HG03135 (cell line): ENCODE measurements around the gene MTHFD1L.
A peak's percentile ranks its signal among the peaks of the same experiment; 100 is the strongest.

Source experiments
- ATAC-seq: cut with Tn5 transposase; IDR thresholded peaks from one replicate; pipeline ENCODE4 v1.9.1; 2021; ENCODE audit warnings: mild to moderate bottlenecking, moderate library complexity; ENCODE audit not compliant: unreplicated experiment

The MTHFD1L gene

DNA sequence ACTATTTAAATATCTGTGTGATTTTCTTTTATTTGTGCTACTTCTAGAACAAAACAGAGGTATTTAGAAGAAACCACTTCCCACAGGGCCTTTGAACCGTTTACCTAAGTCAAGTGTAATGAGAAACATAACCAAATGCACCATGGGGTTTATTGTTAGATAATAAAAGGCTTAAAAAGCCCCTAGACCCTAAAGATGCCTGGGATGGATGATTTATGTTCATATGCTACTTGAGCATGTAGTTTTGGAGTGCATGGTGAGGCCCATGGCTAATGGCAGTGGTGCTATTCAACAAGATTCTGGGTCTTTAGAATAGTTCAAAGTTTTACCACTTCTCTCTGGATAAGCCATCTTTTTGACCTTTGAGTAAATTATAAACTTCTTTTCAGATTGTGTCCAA lies 65.9 kb downstream of the MTHFD1L start:
- no peak for ATAC-seq

DNA sequence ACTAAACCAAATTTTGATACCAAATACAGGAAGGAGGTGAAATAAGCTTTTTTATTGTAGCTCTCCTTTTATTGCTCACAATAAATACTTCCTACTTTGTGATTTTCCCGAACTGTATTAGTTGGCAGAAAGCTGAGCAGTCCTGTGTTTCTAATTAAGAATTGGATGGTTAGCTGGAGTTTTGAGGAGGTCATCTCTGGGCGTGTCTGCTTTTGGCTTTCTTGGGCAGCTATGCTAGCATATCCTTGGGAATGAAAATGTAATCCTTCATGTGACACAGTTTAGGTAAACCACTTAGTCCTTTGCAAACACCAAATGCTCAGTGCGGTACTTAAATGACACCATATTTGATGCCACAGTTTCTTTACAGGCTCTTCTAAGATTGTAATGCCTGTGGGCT lies 67.5 kb downstream of the MTHFD1L start:
- no peak for ATAC-seq

DNA sequence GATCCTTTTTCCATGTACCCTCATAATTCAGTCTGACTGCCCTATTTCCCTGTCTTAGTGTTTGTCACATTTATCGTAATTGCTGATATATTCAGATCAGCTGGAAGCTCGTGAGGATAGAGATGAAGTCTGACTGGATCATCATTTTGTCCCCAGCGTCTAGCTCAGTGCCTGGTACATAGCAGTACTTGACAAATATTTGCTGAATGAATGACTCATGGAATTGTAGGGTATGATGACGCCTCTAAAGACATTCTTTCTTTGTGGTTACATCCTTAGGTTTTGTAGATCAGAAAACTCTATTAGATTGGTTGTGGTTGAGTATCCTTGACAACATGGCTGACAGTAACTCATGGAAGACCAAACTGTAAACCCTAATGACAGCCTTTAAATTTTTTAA lies 68.9 kb downstream of the MTHFD1L start:
- no peak for ATAC-seq

DNA sequence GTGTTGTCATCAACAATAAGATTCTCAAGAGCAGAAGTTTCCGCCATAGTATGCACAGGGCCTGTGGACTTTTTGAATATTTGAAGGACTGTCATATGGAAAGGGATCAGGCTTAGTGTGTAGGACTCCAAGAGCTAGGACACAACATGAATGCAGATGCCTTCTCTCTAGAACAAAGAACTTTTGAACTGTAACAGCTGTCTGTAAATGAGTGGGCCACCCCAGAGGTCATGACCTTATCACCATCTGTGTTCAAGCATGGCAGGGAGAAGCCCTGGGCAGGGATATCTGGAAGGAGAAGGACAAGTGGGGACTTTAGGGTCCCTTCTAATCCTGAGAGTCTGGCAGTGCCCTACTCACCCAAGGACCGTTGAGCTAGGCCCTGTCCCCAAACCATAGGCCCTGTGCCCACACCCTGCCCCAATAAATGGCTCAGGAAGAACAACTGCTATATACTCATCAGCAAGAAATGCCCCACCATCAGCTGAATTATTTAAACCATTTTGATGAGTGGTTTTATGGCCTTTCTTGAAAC lies 70.6 kb downstream of the MTHFD1L start:
- no peak for ATAC-seq

DNA sequence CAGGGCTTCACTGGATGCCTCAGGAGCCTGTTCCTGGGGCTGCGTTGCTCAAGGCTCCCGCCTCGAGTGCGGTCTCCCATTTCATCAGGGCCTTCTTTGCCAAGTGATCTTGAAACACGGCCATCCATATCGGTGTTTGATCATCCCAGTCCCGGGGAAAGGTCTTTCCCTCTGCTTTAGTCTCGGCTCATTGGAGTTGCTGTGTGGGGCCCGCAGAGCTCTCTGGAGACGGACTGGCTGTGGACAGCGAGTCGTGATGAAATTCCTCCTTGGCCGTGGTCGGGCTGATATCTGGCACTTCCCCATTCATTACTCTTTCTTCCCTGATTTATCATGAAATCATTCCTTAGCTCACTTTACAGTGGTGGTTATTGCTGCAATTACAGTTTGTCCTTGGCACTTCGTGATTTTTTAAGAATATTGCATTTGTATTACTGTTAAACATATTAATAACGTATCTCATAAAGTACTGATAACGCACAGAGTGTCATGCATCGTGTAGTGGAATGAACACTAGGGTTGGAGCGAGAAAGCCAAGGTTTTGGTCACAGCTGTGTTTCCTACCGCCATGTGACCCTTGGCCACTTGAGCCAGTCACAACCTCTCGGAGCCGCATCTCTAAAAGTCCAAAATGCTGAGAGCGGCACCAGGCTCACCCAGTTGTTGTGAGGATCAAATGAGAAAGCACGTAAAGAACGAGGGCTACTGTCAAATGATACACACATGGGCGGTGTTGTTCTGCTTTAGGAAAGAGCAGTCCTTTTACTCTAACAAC lies 71.8 kb downstream of the MTHFD1L start:
- ATAC-seq: no peak

DNA sequence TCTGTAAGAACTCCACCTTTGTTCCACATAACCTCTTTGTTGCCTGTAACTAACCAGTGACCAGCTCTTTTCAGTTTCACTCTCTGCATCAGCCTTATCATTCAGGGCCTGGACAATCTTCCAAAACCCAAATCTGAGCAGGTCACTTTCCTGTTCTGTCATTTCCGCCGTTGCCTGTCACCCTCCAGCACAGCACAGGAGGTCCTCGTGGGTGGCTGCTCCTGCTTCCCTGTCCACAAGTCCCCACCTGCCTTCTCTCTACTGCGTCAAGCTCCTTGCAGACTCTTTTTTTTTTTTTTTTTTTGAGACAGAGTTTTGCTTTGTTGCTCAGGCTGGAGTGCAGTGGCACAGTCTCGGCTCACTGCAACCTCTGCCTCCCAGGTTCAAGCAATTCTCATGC lies 73.9 kb downstream of the MTHFD1L start:
- no peak for ATAC-seq

DNA sequence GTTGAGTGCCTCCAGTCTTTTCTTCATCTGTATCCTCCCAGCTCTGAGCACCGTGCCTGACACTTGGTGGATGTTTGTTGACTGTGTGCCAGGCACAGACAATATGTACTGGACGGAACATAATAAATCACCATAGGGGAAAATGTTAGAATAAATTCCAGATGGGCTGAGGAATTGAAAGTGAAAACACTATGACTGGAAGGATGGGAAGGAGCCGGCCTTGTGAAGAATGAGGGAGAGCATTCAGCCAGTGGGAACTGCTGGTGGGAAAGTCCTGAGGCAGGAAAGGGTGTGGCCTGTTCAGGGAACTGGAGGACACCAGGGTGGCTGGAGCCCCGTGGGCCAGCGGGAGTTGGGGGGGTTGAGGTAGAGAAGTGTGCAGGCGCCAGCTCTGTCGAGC lies 75.4 kb downstream of the MTHFD1L start:
- ATAC-seq: no peak

DNA sequence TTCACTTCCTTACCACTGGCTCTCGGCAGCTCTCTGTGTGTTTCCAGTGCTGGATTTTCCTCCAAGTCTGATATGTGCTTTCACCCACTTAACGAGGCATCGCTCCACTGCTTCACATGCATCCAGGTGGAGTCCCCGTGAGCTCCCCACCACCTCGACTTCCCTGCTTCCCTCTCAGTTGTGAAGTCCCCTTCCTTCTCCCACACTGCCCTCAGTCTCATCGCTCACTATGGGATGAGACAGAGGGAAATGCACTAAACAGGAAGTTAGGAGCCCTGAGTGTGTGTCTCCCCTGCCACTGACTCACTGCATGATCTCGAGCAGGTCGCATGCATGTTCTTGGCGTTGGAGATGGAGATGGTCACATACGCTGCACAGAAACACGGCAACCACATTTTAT lies 84.0 kb downstream of the MTHFD1L start:
- no peak for ATAC-seq

DNA sequence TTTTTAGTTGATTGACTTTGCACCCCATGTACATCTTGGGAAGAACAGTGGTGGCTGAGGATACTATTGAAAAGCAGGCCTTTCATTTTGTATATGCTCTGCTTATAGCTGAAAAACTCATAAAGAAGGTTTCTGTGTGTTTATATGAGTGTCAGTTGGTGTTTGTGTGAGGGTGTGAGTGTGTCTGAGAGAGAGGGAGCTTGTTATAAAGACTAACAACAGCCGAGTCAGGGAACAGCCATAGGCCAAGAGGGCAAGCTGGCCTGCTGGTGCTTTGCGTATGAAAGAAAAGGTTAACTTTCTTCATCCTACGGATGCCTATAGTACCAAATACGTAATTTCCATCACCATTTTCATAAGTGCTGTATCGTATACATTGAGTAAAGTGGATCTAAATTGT lies 88.3 kb downstream of the MTHFD1L start:
- ATAC-seq: no peak

DNA sequence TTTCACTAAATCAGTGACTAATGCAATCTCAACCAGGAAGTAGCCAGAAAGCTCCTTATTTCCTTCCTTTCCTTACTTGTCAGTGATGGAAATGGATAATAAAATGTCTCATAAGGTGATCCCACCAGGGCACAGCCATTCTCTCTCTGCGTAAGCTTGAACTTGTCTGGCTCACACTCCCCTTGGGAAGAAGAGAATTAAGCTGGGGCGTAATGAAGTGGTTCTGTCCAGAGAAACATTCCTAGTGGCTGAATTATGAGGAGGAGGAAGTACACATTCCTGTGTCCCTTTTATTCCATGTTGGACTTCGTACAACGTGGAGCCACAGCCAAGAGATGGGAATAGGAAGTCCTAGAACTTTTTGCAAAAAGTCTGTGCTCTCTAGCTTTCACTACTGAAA lies 93.7 kb downstream of the MTHFD1L start:
- no peak for ATAC-seq

DNA sequence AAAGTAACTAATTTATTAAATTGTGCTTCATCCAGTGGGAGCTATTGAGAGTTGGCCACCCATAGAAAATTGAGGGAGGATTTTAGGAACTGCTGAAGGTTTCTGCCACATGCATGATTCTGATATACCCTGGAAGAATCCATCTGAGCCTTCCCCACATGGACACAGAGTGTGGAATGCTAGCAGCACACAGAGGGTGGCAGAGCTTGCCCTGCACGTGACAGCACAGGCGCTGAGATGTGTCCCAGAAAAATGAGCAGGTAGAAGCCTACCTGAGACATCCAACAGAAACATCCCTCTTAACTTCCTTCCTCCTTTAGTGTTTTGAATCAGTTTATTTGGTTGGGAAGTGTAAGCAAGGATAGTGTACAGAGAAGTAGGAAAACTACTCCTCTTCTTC lies 96.9 kb downstream of the MTHFD1L start:
- no peak for ATAC-seq

DNA sequence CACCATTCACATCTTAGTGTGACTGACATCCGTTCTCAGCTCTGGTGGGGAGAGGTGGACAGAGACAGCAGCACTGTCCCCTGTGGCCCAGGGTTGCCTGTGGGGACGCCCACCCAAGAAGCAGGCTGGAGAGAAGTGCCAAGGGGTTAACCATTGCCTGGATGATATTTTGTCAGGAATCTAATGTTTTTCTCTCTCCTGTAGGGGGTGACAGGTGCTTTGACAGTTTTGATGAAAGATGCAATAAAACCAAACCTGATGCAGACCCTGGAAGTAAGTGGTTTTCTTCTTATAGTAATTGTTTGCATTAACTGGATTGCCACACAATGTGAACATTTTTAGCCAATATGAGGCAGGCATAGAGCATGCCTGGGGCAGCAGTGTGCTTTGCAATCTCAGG lies 99.3 kb downstream of the MTHFD1L start:
- no peak for ATAC-seq

DNA sequence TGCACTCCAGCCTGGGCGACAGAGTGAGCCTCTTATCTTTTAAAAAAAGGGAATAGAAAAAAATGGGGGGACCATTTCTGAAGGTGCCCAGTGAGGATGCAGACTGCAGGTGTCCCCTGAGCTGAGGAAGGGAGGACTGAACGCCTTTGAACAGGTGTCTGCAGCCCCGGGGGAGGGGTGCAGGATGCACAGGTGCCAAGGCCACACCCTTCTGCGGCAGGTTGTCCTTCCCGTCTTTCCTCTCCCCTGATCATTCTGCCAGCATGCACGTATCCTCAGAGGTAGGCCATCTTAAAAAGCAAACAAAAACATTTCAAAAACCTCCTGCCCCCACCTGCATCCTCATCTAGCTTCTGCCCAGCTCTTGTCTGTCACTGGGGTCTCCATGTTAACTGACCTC lies 101.3 kb downstream of the MTHFD1L start:
- no peak for ATAC-seq

DNA sequence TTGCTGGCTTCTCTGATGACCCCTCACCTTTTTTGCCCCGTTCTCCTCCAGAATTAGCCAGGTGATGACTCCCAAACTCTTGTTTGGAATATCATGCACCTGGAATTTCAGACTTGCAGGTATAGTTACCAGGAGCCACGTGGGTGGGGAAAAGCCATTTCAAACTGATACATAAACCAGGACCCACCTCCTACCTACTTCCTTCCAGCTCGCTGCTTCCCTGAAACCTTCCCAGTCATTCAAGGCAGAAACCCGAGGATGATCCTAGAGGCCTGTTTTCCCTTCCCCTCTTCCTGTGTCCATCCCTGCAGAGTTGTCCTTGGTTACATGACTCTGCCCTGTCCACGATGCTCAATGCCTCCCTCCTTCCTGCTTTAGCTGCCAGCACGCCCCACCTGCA lies 101.9 kb downstream of the MTHFD1L start:
- ATAC-seq: no peak

DNA sequence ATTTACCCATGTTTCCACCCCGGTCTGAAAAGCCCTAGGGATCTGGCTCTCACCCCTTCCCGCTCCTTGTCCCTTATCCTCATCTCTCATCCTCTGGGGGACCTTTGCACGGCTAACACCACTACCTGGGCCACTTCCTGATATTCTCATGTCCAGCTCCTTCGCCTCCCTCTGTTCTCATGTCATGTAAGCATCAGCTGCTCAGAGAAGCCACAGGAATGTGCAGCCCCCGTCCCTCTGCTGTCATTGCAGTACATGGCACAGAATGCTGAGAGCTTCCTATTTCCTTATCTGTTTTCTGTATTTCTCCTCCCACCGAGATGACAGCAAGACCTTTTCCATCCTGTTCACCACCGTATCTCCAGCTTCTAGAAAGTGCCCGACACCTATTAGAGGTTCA lies 102.4 kb downstream of the MTHFD1L start:
- ATAC-seq: no peak

DNA sequence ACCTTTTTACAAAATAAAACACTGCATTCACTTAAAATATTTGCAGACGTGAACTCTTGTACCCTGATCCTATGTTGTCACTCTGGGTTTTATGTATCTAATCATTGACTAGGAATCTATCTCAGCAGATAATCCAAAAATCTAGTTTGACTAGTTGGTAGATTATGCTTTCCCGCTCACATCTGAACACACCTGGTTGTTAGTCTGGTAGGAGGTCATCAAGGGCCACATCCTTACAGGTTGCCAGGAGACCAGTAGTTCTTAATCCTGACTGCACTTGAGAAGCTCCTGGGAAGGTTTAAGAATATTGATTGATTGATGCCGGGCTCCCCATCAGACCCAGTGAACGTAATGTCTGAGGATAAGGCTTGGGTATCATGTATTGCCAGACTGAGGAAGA lies 104.4 kb downstream of the MTHFD1L start:
- no peak for ATAC-seq

DNA sequence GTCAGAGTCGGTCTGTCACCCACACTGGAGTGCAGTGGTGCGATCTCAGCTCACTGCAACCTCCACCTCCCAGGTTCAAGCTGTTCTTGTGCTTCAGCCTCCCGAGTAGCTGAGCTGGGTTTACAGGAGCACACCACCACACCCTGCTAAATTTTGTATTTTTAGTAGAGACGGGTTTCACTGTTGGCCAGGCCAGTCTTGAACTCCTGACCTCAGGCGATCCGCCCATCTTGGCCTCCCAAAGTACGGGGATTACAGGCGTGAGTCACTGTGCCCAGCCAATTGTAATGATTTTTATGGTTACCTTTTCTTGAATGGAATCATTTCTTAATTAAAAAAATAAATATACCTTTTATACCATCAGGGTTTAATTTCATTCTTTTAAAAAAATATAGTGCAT lies 105.7 kb downstream of the MTHFD1L start:
- no peak for ATAC-seq

DNA sequence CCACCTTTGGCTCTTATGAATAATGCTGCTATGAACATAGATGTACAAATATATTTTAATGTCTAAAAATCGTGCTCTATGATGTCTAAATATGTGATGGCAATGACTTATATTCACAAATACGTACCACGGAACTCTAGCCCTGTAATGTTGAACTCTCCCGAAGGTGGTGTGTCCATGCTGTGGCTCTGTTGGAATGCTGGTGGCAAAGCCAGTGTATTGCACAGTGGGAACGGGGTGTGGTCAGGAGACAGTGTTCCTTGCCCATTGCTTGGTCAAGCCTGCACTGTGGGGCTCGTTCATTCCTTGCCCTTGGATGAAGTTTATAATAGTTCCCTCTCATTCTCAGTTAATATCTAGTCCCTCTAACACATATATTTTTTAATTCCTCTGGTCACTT lies 109.6 kb downstream of the MTHFD1L start:
- no peak for ATAC-seq

DNA sequence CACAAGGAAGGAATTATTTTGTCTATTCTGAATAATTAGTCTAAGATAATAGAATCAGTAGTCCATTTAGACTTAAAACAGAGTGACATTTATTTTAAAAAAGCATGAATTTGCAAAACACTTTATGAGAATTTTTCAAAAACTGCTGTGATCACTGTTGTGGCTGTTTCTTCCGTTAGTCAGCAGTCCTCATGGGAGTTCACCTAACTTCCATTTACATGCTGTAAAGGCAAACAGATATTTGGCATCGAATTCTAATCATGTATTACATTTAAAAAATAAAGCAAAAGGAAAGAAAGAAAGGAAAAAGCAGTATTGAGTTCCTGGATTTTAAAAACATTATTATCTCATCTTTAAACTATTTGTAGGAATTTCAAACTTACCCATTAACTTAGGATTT lies 111.8 kb downstream of the MTHFD1L start:
- no peak for ATAC-seq

DNA sequence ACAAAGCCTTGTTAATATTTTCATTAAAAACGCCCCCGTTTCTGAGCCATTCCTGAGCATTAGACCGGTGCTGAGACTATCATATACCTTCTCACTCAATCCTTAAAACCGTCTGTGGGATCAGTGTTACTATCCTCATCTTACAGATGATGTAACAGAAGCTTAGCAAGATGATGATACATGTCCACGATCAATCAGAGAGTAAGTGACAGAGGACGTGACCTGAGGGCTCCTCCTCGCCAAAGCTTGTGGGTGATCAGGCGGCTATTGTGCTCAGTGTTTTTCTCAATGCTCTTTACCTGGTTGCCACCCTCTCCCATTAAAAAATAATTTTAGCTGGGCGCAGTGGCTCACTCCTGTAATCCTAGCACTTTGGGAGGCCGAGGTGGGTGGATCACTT lies 113.1 kb downstream of the MTHFD1L start:
- ATAC-seq: no peak

DNA sequence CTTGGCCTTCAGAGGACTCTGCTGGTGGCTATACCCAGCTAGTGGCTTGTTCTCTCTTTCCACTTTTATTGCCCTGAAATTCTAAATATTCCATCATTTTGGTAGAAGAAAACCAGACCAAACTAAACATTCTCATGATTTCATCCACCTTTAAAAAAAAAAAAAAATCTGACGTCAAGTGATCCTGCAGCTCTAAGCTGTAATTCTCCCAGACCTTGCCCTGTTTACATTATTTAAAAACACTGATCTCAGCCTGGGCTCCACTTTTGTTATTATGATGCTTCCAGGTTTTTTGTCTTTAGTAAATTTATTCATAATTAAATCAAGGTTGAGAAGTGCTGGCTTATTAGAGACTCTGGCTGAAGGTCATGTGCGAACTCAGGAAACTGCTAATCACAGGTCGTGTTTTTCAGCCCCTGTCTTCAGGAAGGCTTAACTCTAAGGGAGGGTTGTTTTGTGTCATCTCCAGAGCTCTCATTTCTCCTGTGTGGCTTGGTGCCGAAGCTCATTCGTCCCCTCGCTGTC lies 114.4 kb downstream of the MTHFD1L start:
- no peak for ATAC-seq

DNA sequence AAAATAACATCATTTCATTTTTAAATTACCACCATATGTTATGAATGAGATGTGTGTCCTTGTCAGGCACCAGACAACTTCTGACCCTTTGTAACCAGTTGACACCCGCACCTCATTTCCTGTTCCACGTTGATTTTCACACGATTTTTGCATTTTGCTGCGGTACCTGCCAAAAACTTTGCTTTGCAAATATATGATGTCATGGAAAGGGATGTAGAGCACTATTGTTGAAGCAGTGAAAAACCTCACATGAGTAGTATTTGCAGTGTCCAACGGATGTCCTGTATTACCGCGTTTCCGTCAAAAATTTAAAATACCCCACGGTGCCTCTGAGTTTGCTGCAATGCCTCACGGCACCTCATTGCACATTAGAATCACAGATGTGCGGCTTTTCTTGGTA lies 115.6 kb downstream of the MTHFD1L start:
- peak; percentile 81 for ATAC-seq

DNA sequence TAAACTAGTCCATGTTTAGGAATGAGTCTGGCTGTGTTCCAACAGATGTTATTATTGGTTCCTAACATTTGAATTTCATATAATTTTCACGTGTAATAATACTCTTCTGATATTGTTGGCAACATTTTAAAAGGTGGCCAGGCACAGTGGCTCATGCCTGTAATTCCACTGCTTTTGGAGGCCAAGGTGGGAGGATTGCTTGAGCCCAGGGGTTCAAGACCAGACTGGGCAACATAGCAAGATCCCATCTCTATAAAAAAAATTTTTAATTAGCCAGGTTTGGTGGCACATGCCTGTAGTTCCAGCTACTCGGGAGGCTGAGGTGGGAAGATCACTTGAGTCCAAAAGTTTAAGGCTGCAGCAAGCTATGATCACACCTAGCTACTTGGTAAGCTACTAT lies 116.2 kb downstream of the MTHFD1L start:
- no peak for ATAC-seq
